ENCODE results near the gene HIVEP3.
"Not testable (repeated sequence)": the region's sequence is repeated elsewhere in the genome, so short reads cannot be mapped to it uniquely, and the experiment has no call there.

DNA sequence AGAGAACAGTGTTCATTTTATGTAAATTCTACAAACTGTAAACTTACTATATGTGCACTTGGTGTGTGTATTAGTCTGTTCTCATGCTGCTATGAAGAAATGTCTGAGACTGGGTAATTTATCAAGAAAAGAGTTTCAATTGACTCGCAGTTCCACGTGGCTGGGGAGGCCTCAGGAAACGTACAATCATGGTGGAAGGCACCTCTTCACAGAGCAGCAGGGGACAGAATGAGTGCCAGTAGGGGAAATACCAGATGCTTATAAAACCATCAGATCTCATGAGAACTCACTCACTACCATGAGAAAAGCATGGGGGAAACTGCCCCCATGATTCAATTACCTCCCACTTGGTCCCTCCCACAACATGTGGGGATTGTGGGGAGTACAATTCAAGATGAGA, 32.8 kb upstream of the HIVEP3 start:
- not testable (repeated sequence) for TF ChIP-seq EZH2 (IDR thresholded peaks at IDR 0.05); POLR2AphosphoS5 (IDR thresholded peaks at IDR 0.05; ENCODE audit: borderline replicate concordance, low read depth, low read length); FOXP2 (optimal IDR thresholded peaks at IDR 0.05; ENCODE audit: control extremely low read depth, extremely low read length, insufficient read depth)
